ENCODE data around the gene LRIT1. TPM values are rescaled to one million over a fixed set of nuclear protein-coding genes. Genes with fewer than 3 reads are reported as not detected.

The LRIT1 gene
- total and polyA plus RNA-seq, 12 donors, result 0.06 TPM; not detected in 11

GRCh38 chr10:84194424-84195043 is 46.8 kb downstream of the LRIT1 start, which contains the start of gene CDHR1:
Gene CDHR1, plus strand, starts transcription at chr10:84194537. Its CDS starts 224 bp downstream, at chr10:84194761.
- Histone ChIP-seq H3K4me3 (peak within 1 kb of the TSS in 2 of 4 donors; percentile 23 to 48), H3K9me3 (replicated peaks in 1 of 3) (no peaks in the 10 kb centered on the region), H3K4me1 (replicated peaks in 1 of 2) (peaks cover 8% of the 10 kb centered on the region in 2 donors), H3K27me3 (peaks cover 24% of the 10 kb centered on the region), H3K27ac (no peak within 1 kb of the TSS), H3K36me3 (replicated peaks in 1 of 2) (no peaks in the 10 kb centered on the region)
- 1 to 2% (median 1%) methylated on average over 10 to 61 of the region's 61 CpGs; no CpG with 5 or more reads in 1 of the 4 donors for WGBS, 4 donors
- TF ChIP-seq CTCF (IDR thresholded peaks at IDR 0.05) (no peak), POLR2A (IDR thresholded peaks at IDR 0.05) (no peak)
- DNase-seq, result peak in 2 of 7 donors; percentile 25 to 30
- intact Hi-C loops (cut with DNase I), result no loop called here

DNA sequence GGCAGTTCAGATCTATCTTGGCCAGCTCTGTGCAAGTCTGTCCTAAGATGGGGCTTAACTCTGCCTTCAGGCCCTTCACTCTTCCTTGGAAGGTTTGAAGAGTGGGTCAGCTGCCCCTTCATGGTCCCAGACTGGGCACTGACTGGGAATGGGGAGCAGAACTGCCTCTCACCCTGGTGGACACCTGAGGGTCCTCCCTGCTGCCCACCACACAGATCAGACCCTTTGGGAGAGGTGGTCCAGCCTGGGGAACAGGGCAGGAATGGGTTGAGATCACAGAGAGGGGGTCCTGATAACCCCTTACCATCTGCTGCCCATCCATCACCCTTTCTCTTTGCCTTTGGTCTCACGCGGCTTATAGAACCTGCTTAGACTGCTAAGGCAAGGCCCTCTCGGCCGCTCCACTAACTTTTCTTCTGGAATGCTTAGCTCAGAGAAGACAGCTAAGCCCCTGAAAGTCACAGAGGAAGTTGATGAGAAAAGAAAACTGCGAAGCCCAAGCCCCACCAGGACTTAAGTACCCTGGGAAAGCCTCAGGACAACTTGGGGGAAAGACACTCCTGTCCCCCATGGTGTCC is 47.4 kb downstream of the LRIT1 start:
- peak overlapping the region in 2 of 4 donors; percentile 23 to 48 for H3K4me3 ChIP-seq
- TF ChIP-seq POLR2A (IDR thresholded peaks at IDR 0.05) (no peak), CTCF (IDR thresholded peaks at IDR 0.05) (no peak)
- peaks cover 8% of the 10 kb centered on the region in 2 donors for H3K4me1 ChIP-seq (replicated peaks in 1 of 2)
- no peak for DNase-seq
- 21 to 40% (median 32%) methylated on average over 2 to 5 of the region's 5 CpGs for WGBS, 4 donors
- intact Hi-C loops (cut with DNase I), result no loop called here
- H3K27me3 ChIP-seq, result peaks cover 24% of the 10 kb centered on the region
- H3K36me3 ChIP-seq (replicated peaks in 1 of 2), result no peaks in the 10 kb centered on the region
- H3K9me3 ChIP-seq (replicated peaks in 1 of 3), result no peaks in the 10 kb centered on the region
- H3K27ac ChIP-seq, result no peak overlapping the region

GRCh38 chr10:84193327-84193726 is 48.0 kb downstream of the LRIT1 start:
- Histone ChIP-seq H3K4me3 (no peak overlapping the region), H3K36me3 (replicated peaks in 1 of 2) (no peaks in the 10 kb centered on the region), H3K9me3 (replicated peaks in 1 of 3) (no peaks in the 10 kb centered on the region), H3K27ac (no peak overlapping the region), H3K27me3 (peaks cover 24% of the 10 kb centered on the region), H3K4me1 (replicated peaks in 1 of 2) (peaks cover 8% of the 10 kb centered on the region in 2 donors)
- WGBS, 4 donors, result 92 to 100% (median 97%) methylated on average over 1 to 2 of the region's 2 CpGs
- TF ChIP-seq CTCF (IDR thresholded peaks at IDR 0.05) (no peak), POLR2A (IDR thresholded peaks at IDR 0.05) (no peak)
- intact Hi-C loops (cut with DNase I), result no loop called here
- DNase-seq, result no peak

- peaks cover 8% of the 10 kb centered on the region in 2 donors for H3K4me1 ChIP-seq (replicated peaks in 1 of 2)
- TF ChIP-seq CTCF (IDR thresholded peaks at IDR 0.05), result no peak
- intact Hi-C loops (cut with DNase I), result no loop called here
- 72 to 85% (median 79%) methylated on average over 4 to 5 of the region's 5 CpGs for WGBS, 4 donors
- H3K27ac ChIP-seq, result no peak overlapping the region
- peaks cover 24% of the 10 kb centered on the region for H3K27me3 ChIP-seq
- no peaks in the 10 kb centered on the region for H3K9me3 ChIP-seq (replicated peaks in 1 of 3)
- no peaks in the 10 kb centered on the region for H3K36me3 ChIP-seq (replicated peaks in 1 of 2)
- no peak overlapping the region for H3K4me3 ChIP-seq
- DNase-seq, result no peak
Measured at GRCh38 chr10:84191106-84191505, 50.2 kb downstream of the LRIT1 start.
